Gastroesophageal sphincter (tissue), 4 donors: ENCODE results near the gene PTRHD1. TPM values are rescaled to one million over a fixed set of nuclear protein-coding genes. Genes with fewer than 3 reads are reported as not detected.

ENCODE experiments used
- ATAC-seq: fragments of 150-250 bp; one replicate; pipeline ENCODE4 v1.9.1; 2016; ENCODE audit warnings: mild to moderate bottlenecking, moderate library complexity
- H3K27ac ChIP-seq, 4 donors: fragments of 200-600 bp; sonication (generic) in 3 of 4; 1 replicate in 3 of 4; 2 replicates in 1 of 4; pipeline ENCODE4 v1.5.1; 2016 to 2019
- H3K27me3 ChIP-seq: fragments of 200-600 bp; sonication (generic); one replicate; pipeline ENCODE4 v1.5.1; 2019
- H3K36me3 ChIP-seq, 2 donors: fragments of 200-600 bp; sonication (generic); one replicate each; pipeline ENCODE4 v1.5.1; 2019; ENCODE audit warnings: control low read depth in 1 of 2
- H3K4me1 ChIP-seq, 3 donors: fragments of 200-600 bp; sonication (generic); 1 replicate in 2 of 3; 2 replicates in 1 of 3; pipeline ENCODE4 v1.5.1; 2016 to 2019; ENCODE audit warnings: control low read depth in 2 of 3
- H3K4me3 ChIP-seq, 2 donors: fragments of 200-600 bp; sonication (generic); one replicate each; pipeline ENCODE4 v1.5.1; 2019; ENCODE audit warnings: mild to moderate bottlenecking in 1 of 2, moderate library complexity in 1 of 2
- H3K9me3 ChIP-seq, 3 donors: fragments of 200-600 bp; sonication (generic); one replicate each; pipeline ENCODE4 v1.5.1; 2017 to 2019; ENCODE audit warnings: control low read depth in 2 of 3
- CTCF ChIP-seq, 4 experiments: fragments of 200-600 bp in 2 of 4; fragments of 450-650 bp in 2 of 4; sonication (generic) in 1 of 4; IDR thresholded peaks; one replicate each; pipeline ENCODE4 v1.5.1; 2017 to 2019; ENCODE audit warnings: antibody characterized with exemption in 4 of 4, mild to moderate bottlenecking in 2 of 4, moderate library complexity in 2 of 4
- EP300 ChIP-seq: sonication (generic); formaldehyde crosslinking; IDR thresholded peaks from one replicate; pipeline ENCODE4 v1.6.1; 2017; ENCODE audit warnings: antibody characterized with exemption, mild to moderate bottlenecking
- POLR2A ChIP-seq, 2 donors: fragments of 450-650 bp; IDR thresholded peaks; one replicate each; pipeline ENCODE4 v1.6.1; 2017; ENCODE audit warnings: antibody characterized with exemption in 2 of 2, mild to moderate bottlenecking in 2 of 2, moderate library complexity in 1 of 2
- POLR2AphosphoS5 ChIP-seq: sonication (generic); formaldehyde crosslinking; IDR thresholded peaks from one replicate; pipeline ENCODE4 v1.6.1; 2017; ENCODE audit warnings: antibody characterized with exemption
- WGBS, 2 donors: methylation state at CpG; one replicate each; pipeline ENCODE4 v1.1.5; 2018; ENCODE audit warnings: low coverage in 1 of 2; 5-methylcytosine and 5-hydroxymethylcytosine counted together
- total RNA-seq, 4 donors: library from RNA; depleted of rRNA; stranded (reverse); fragments of >200 nt; gene quantifications; one replicate each; pipeline ENCODE4 v1.1.0, GENCODE V29; 2016

Gene PTRHD1
- total RNA-seq, 4 donors from 2014 or later = 11.8 to 12.4 (median 12.1) TPM

- TF ChIP-seq CTCF (IDR thresholded peaks at IDR 0.05) = no peak
- no peak for TF ChIP-seq POLR2AphosphoS5
- TF ChIP-seq EP300 = no peak
- TF ChIP-seq POLR2A (IDR thresholded peaks at IDR 0.05) = no peak
- Histone ChIP-seq H3K27ac (no peak overlapping the region), H3K4me3 (no peak overlapping the region), H3K36me3 (no peaks in the 10 kb centered on the region), H3K9me3 (no peaks in the 10 kb centered on the region), H3K27me3 (no peaks in the 10 kb centered on the region), H3K4me1 (peaks cover 0 to 11% (median 4%) of the 10 kb centered on the region in 3 donors)
- WGBS, 2 donors = 66 to 100% methylated on average over 2 of the region's 2 CpGs
- no peak for ATAC-seq
Observed at GRCh38 chr2:24797644-24798043, 4.5 kb upstream of the PTRHD1 start.

DNA sequence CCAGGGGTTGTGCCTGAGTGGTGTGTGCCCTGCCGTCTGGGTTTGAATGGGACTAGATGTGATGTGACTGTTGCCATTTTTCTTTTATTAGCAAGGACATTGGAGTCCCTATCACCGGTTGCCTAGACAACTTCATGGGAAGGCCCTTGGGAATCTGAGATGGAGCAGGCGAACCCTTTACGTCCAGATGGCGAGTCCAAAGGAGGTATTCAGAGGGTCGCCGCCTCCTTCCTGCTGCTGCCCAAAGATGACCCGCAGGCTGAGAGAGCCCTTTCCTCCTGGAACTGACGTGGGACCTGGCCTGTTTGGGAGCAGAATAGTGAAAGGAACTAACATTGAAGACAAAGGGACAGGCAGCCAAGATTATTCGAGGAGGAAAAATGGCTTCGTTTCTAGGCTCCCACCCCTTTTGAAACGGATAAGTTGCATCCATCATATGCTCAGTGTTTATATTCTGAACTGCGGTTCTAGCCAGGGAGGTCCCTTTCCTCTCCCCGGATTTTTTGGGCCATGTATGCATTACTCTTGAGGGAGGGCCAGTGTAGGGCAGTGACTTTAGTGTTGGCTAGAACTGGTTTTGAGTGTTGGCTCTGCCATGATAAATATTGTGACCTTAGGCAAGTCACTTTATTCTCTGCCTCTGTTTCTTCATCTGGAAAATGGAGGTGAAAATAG lies 707 bp upstream of the PTRHD1 start:
- ATAC-seq = no peak
- no peak for TF ChIP-seq EP300
- TF ChIP-seq POLR2A (IDR thresholded peaks at IDR 0.05) = no peak
- no peak for TF ChIP-seq POLR2AphosphoS5
- TF ChIP-seq CTCF (IDR thresholded peaks at IDR 0.05) = no peak
- peak overlapping the region in 2 of 4 donors; percentile 99 for H3K27ac ChIP-seq

GRCh38 chr2:24792542-24792873 lies 683 bp downstream of the PTRHD1 start:
- H3K36me3 ChIP-seq = no peaks in the 10 kb centered on the region
- 0 to 13% methylated on average over 3 to 5 of the region's 6 CpGs for WGBS, 2 donors
- H3K27me3 ChIP-seq = no peaks in the 10 kb centered on the region
- H3K27ac ChIP-seq = peak overlapping the region; percentile 83 to 99 (median 99)
- no peaks in the 10 kb centered on the region for H3K9me3 ChIP-seq
- peaks cover 0 to 29% (median 4%) of the 10 kb centered on the region in 3 donors for H3K4me1 ChIP-seq
- peak overlapping the region; percentile 58 to 85 for H3K4me3 ChIP-seq
- ATAC-seq = no peak
- no peak for TF ChIP-seq CTCF (IDR thresholded peaks at IDR 0.05)
- no peak for TF ChIP-seq POLR2A (IDR thresholded peaks at IDR 0.05)
- TF ChIP-seq POLR2AphosphoS5 = no peak
- TF ChIP-seq EP300 = no peak

More for the DNA sequence above, 707 bp upstream of the PTRHD1 start:
- peaks cover 0 to 26% (median 4%) of the 10 kb centered on the region in 3 donors for H3K4me1 ChIP-seq
- no peaks in the 10 kb centered on the region for H3K27me3 ChIP-seq
- H3K9me3 ChIP-seq = no peaks in the 10 kb centered on the region
- 2 to 8% methylated on average over 7 to 12 of the region's 14 CpGs for WGBS, 2 donors
- H3K4me3 ChIP-seq = peak overlapping the region; percentile 58 to 85
- H3K36me3 ChIP-seq = no peaks in the 10 kb centered on the region

GRCh38 chr2:24791452-24791851 lies 1.7 kb downstream of the PTRHD1 start:
- Histone ChIP-seq H3K4me1 (peaks cover 0 to 29% (median 4%) of the 10 kb centered on the region in 3 donors), H3K27ac (no peak overlapping the region), H3K9me3 (no peaks in the 10 kb centered on the region), H3K27me3 (no peaks in the 10 kb centered on the region), H3K4me3 (no peak overlapping the region), H3K36me3 (no peaks in the 10 kb centered on the region)
- no peak for ATAC-seq
- no peak for TF ChIP-seq EP300
- no peak for TF ChIP-seq CTCF (IDR thresholded peaks at IDR 0.05)
- TF ChIP-seq POLR2AphosphoS5 = no peak
- TF ChIP-seq POLR2A (IDR thresholded peaks at IDR 0.05) = no peak
- 89 to 90% methylated on average over 3 to 5 of the region's 5 CpGs for WGBS, 2 donors

- Histone ChIP-seq H3K9me3 (no peaks in the 10 kb centered on the region), H3K4me3 (no peak overlapping the region), H3K27me3 (no peaks in the 10 kb centered on the region), H3K4me1 (peaks cover 0 to 25% (median 1%) of the 10 kb centered on the region in 3 donors), H3K36me3 (no peaks in the 10 kb centered on the region), H3K27ac (no peak overlapping the region)
- WGBS, 2 donors = 43 to 47% methylated on average over 3 of the region's 3 CpGs
- TF ChIP-seq CTCF (IDR thresholded peaks at IDR 0.05) (no peak), POLR2AphosphoS5 (no peak), EP300 (no peak), POLR2A (IDR thresholded peaks at IDR 0.05) (no peak)
- no peak for ATAC-seq
Observed at GRCh38 chr2:24788816-24789215, 4.4 kb downstream of the PTRHD1 start.
